Tongue (tissue), 2 donors: ENCODE measurements around the gene RARB. TPM values are rescaled to one million over a fixed set of nuclear protein-coding genes. Genes with fewer than 3 reads are reported as not detected.

ENCODE experiments used
- DNase-seq: peaks from one replicate; pipeline ENCODE4 v3.0.0-alpha.2; 2015
- total RNA-seq: library from RNA; depleted of rRNA; stranded (reverse); fragments of >200 nt; gene quantifications from one replicate; pipeline ENCODE4 v1.2.3, GENCODE V29; 2014

RARB gene
- total RNA-seq, 1 donor from 2014 or later, result 14.4 TPM

DNA sequence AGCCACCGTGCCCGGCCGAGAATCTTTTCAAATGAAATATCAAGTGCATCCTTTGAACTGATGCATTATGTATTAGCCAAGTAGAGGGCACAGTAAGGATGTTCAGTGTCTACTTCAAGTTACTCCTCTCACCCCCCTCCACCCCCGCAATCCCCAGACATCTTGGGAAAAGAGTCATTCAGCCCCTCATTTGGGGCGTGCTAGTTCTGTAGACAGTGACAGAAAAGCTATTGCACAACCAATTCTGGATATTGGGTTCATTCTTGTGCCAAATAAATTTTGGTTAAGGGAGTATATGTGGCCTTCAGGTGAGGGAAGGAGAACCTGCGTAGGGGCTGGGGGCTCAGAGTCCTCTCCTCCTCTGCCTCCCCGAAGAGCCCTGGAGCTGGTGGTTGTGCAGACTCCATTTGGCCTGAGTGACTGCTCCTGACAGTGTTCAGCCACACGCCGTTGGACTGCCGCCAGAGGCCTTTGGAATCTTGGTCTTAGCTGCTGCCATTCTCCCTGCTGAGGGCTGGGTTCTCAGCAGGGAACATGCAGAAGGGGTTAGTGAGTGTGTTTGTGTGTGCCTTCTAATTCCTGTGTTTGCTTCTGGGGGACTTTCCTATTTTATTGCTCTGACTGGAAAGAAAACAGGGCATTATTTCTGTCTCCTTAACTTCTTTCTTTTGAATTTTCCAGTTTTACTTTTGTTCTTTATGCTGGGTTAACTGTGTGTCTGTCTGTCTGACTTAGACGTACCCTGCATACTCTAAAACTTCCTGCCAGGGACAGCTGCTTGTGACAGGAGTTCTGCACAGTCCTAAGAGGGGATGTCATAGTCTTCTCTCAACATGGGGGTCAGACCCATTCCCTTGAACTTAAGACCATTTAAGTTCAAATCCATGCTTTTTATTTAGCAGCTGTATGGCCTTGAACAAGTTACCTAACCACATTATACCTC lies 21.0 kb downstream of the RARB start:
- DNase-seq, result peak; percentile 91

DNA sequence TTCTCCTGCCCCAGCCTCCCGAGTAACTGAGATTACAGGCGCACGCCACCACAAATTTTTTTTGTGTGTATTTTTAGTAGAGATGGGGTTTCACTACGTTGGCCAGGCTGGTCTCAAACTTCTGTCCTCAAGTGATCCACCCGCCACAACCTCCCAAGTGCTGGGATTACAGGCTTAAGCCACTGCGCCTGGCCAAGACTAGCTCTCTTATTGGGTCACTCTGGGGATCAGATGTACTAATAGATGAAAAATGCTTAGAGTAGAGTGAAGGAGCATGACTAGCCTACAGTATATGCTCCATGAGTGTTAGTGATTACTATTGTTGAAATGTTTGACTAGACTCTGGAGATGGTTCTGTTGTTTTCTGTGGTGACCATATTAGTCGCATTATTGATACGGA lies 21.8 kb downstream of the RARB start:
- no peak for DNase-seq

GRCh38 chr3:25452192-25452591 lies 24.1 kb downstream of the RARB start:
- DNase-seq, result no peak

GRCh38 chr3:25452740-25453139 lies 24.7 kb downstream of the RARB start:
- DNase-seq, result no peak

GRCh38 chr3:25453619-25454004 lies 25.5 kb downstream of the RARB start:
- no peak for DNase-seq

- DNase-seq, result peak; percentile 87
Measured at GRCh38 chr3:25454005-25454927, 26.2 kb downstream of the RARB start.

- DNase-seq, result peak; percentile 78
Measured at GRCh38 chr3:25455441-25456132, 27.5 kb downstream of the RARB start.

GRCh38 chr3:25456723-25457670 lies 28.9 kb downstream of the RARB start:
- no peak for DNase-seq

GRCh38 chr3:25457671-25458419 lies 29.8 kb downstream of the RARB start:
- peak; percentile 38 for DNase-seq

DNA sequence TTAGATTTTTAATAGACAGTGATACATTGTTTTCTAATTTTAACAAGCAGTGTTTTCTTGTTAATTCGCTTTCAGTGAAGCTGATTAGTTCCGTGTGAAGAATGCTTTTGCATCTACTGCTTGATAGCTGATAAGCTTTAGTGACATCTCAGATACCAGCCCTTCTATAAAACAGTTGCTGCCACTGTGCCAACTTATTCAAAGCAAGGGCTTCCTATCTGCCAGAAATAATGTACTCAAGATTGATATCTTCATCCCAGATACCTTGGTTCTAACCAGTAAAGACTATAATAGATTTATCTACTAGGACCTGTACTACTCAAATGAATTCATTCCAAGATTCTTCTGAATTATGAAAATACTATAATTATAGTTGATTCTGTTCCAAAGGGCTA lies 30.4 kb downstream of the RARB start:
- no peak for DNase-seq

DNA sequence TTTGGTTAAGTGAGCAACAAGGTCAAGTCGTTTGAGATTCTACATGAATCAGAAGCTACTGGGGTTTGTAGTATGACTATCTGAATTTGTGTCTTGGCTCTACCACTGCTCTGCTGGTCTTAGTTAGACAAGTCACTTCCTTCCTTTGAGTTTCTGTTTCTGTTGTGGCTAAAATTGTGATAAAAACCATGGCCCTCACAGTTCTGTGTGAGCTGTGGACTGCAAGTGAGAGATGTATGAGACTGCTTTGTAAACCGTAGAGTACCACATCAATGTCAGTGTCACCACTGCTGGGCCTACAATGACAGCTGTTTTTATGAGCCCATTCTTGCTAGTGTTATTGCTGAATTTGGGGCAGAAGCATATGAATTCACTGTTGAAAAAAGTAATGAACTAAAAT lies 32.7 kb downstream of the RARB start:
- no peak for DNase-seq

DNA sequence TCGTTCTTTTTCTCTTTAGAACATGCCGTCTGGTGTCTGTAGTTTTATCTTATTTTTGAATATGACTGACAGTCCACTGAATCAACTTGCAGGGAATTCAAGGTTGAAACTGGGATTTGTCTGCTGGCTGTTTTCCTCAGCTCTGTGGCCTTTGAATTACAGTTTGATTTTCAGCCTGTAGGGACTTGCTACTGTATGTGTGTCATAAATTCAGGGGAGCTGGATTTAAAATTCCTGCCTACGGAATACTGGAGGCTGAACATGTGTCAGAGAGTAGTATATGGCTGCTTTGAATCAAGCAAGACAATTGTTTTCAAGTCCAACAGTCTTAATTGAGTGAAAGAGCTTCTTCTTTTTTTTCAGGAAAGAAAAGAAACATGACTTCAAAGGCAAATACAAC lies 33.9 kb downstream of the RARB start:
- DNase-seq, result no peak

GRCh38 chr3:25462495-25462894 lies 34.4 kb downstream of the RARB start:
- no peak for DNase-seq

DNA sequence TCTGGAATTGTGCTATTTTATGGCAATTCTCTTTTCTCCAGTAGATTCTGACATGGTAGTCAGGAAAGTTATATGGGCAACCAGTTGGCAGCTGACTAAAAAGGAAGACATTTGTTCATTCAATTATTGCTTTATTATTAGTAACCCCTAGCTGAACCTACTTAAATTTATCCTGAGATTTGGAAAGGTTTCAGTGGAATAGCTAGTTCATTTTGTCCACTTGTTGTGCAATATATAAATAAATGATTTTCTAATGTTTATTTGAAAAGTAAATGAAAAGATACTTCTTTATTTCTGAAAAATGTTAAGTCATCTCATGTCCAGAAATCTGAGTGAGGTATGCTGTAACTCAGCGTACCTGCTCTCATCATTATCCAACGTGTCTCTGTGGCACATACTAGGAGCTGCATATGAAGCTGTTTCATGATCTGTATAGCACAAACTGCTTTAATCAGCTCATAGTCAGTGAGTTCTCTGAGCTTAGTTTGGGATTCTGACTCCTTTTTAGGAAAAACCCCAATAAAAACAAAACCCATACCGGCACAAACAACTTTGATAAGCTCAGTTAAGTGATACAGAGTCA lies 35.9 kb downstream of the RARB start:
- no peak for DNase-seq

- DNase-seq, result no peak
Measured at GRCh38 chr3:25465266-25465860, 37.3 kb downstream of the RARB start.

DNA sequence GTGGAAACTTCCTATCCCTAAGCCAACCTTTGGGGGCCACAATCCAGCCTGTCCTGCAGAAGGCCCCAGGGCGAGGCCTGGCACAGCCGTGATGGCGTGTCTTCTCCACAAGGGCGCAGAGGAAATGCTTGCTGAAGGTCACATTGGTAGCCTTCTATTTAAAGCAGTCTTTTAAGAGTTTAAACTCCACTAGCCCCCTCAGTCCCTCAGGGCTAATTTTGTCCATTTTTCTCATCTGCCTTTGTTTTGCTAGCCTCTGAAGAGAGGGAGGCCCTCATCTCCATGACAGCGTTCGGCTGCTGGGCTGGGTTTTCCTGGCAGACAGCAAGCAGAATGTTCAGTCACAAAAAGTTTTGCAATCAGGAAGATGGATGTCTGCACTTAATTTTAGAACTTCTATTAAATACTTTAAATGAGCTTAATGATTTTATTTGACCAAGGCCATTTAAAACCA lies 40.8 kb downstream of the RARB start:
- peak; percentile 64 for DNase-seq

DNA sequence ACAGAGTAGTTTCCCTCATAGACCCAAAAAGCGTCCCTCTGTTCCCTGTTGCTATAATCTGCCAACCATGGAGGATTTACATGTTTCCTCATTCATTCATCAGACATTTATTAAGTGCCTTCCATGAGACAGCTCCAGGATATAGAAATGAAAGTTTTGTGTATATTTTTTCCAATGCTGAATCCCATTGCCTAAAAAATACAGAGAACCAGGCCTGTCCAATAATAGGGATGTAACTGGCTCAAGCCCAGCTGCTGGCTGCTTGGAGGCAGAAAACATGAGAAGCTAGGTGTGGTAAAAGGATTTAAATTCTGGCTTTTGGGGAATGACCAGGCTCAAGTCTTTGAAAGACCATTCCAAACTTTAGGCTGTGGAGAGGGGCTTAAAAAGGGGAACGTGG lies 41.5 kb downstream of the RARB start:
- peak; percentile 46 for DNase-seq

- DNase-seq, result no peak
Measured at GRCh38 chr3:25471081-25471768, 43.2 kb downstream of the RARB start.

- no peak for DNase-seq
Measured at GRCh38 chr3:25472153-25472552, 44.1 kb downstream of the RARB start.
